Activated CD8-positive, alpha-beta memory T cell treated with anti-CD3 and anti-CD28 coated beads for 4 hours (primary cell): ENCODE data around the gene CR1.
"Not testable (repeated sequence)": the region's sequence is repeated elsewhere in the genome, so short reads cannot be mapped to it uniquely, and the experiment has no call there.

Experiments used
- DNase-seq, 2 donors: peaks; one replicate each; pipeline ENCODE4 v3.0.0-alpha.2; 2020; ENCODE audit warnings: low read depth in 2 of 2

Gene CR1

GRCh38 chr1:207589506-207589905, 93.5 kb downstream of the CR1 start:
- DNase-seq: not testable (repeated sequence)

GRCh38 chr1:207591205-207591604, 95.2 kb downstream of the CR1 start:
- not testable (repeated sequence) for DNase-seq

- DNase-seq: not testable (repeated sequence)
Observed at GRCh38 chr1:207594095-207594494, 98.1 kb downstream of the CR1 start.

- DNase-seq: no peak
Observed at GRCh38 chr1:207603777-207604176, 107.8 kb downstream of the CR1 start.

GRCh38 chr1:207605444-207606361, 109.7 kb downstream of the CR1 start:
- no peak for DNase-seq

- DNase-seq: no peak
Observed at GRCh38 chr1:207606362-207606755, 110.4 kb downstream of the CR1 start.

- no peak for DNase-seq
Observed at GRCh38 chr1:207612762-207613161, 116.8 kb downstream of the CR1 start.

GRCh38 chr1:207619871-207620542, 124.0 kb downstream of the CR1 start:
- DNase-seq: no peak

- no peak for DNase-seq
Observed at GRCh38 chr1:207620543-207620893, 124.6 kb downstream of the CR1 start.

GRCh38 chr1:207625504-207626071, 129.6 kb downstream of the CR1 start:
- not testable (repeated sequence) for DNase-seq

- DNase-seq: no peak
Observed at GRCh38 chr1:207626972-207627337, 131.0 kb downstream of the CR1 start.

- DNase-seq: no peak
Observed at GRCh38 chr1:207627496-207627895, 131.5 kb downstream of the CR1 start.

GRCh38 chr1:207628776-207629175, 132.8 kb downstream of the CR1 start:
- no peak for DNase-seq

- no peak for DNase-seq
Observed at GRCh38 chr1:207631137-207631536, 135.2 kb downstream of the CR1 start.

- DNase-seq: no peak
Observed at GRCh38 chr1:207633226-207633625, 137.3 kb downstream of the CR1 start.

GRCh38 chr1:207633699-207634289, 137.8 kb downstream of the CR1 start:
- not testable (repeated sequence) for DNase-seq

- DNase-seq: not testable (repeated sequence)
Observed at GRCh38 chr1:207634293-207634692, 138.3 kb downstream of the CR1 start.

GRCh38 chr1:207635569-207636186, 139.7 kb downstream of the CR1 start:
- DNase-seq: not testable (repeated sequence)

GRCh38 chr1:207638487-207639145, 142.7 kb downstream of the CR1 start:
- DNase-seq: not testable (repeated sequence)

- not testable (repeated sequence) for DNase-seq
Observed at GRCh38 chr1:207639362-207639761, 143.4 kb downstream of the CR1 start.

- DNase-seq: no peak
Observed at GRCh38 chr1:207644166-207644851, 148.4 kb downstream of the CR1 start.
